ENCODE data around the gene GPC4.
"Not testable (repeated sequence)": the region's sequence is repeated elsewhere in the genome, so short reads cannot be mapped to it uniquely, and the experiment has no call there.

GPC4 gene

GRCh38 chrX:133307637-133308498, 107.4 kb downstream of the GPC4 start:
- peak in 33 of 56 donors; percentile 0 to 54 (median 4) for DNase-seq

- DNase-seq: no peak
These were observed 108.2 kb downstream of the GPC4 start for GRCh38 chrX:133307094-133307493.

- no peak for DNase-seq
These were observed 109.0 kb downstream of the GPC4 start for GRCh38 chrX:133306316-133306715.

GRCh38 chrX:133305348-133305747, 109.9 kb downstream of the GPC4 start:
- DNase-seq: no peak

GRCh38 chrX:133302775-133303445, 112.4 kb downstream of the GPC4 start:
- DNase-seq: no peak

- no peak for DNase-seq
These were observed 114.7 kb downstream of the GPC4 start for GRCh38 chrX:133300591-133300990.

- no peak for DNase-seq
These were observed 118.0 kb downstream of the GPC4 start for GRCh38 chrX:133297284-133297683.

- DNase-seq: no peak
These were observed 121.2 kb downstream of the GPC4 start for GRCh38 chrX:133294126-133294525.

- no peak for DNase-seq
These were observed 125.2 kb downstream of the GPC4 start for GRCh38 chrX:133290076-133290475.

- DNase-seq: no peak
These were observed 127.4 kb downstream of the GPC4 start for GRCh38 chrX:133287860-133288259.

GRCh38 chrX:133285341-133285740, 129.9 kb downstream of the GPC4 start:
- no peak for DNase-seq

GRCh38 chrX:133279112-133279730, 136.1 kb downstream of the GPC4 start:
- DNase-seq: not testable (repeated sequence)

- DNase-seq: no peak
These were observed 142.1 kb downstream of the GPC4 start for GRCh38 chrX:133273180-133273579.

GRCh38 chrX:133269168-133269567, 146.1 kb downstream of the GPC4 start:
- no peak for DNase-seq

- DNase-seq: no peak
These were observed 147.7 kb downstream of the GPC4 start for GRCh38 chrX:133267621-133268020.

GRCh38 chrX:133265331-133265730, 150.0 kb downstream of the GPC4 start:
- no peak for DNase-seq

GRCh38 chrX:133258481-133258880, 156.8 kb downstream of the GPC4 start:
- DNase-seq: no peak

- no peak for DNase-seq
These were observed 160.6 kb downstream of the GPC4 start for GRCh38 chrX:133254666-133255065.

GRCh38 chrX:133251204-133251603, 164.1 kb downstream of the GPC4 start:
- no peak for DNase-seq

- DNase-seq: no peak
These were observed 164.8 kb downstream of the GPC4 start for GRCh38 chrX:133250184-133251100.
